Heart left ventricle (tissue), 13 donors: ENCODE measurements around the gene FOS.
"Not testable (repeated sequence)": the region's sequence is repeated elsewhere in the genome, so short reads cannot be mapped to it uniquely, and the experiment has no call there.

Source experiments
- CTCF ChIP-seq, 12 donors: fragments of 200-600 bp; sonication (generic) in 4 of 12; IDR thresholded peaks; one replicate each; pipeline versions ENCODE4 v1.5.0 to v1.8.0; 2018 to 2022; ENCODE audit warnings: antibody characterized with exemption in 12 of 12, mild to moderate bottlenecking in 5 of 12
- POLR2A ChIP-seq, 2 donors: fragments of 450-650 bp; IDR thresholded peaks; one replicate each; pipeline ENCODE4 v1.6.1; 2017; ENCODE audit warnings: antibody characterized with exemption in 2 of 2, mild to moderate bottlenecking in 2 of 2, moderate library complexity in 2 of 2
- donor health status: ischemic (EF 13 %, LVEDD 7.1; RV severe dilation, severe dysfunction).
- donor health status: DM: no; HTN: yes; CAD: no.
- donor health status: DM: no; HTN: no; CAD: no.
- donor health status: ischemic (EF 25% LVEDD 6.9; RV normal size, moderate dysfunction).
- donor health status: ischemic (EF 25% LVEDD 5.7; RV mildly dilated, moderate dysfunction).
- donor health status: ischemic (EF 35%, LVEDD 5.7; RV mildly dilated, moderate dysfunction).
- donor health status: nonischemic (EF 11% LVEDD 7.7; RV severe dilation, severe dysfunction).
- donor health status: DM: yes; HTN: yes; CAD: no.
- donor health status: PGD.
- donor health status: ischemic (EF 29% LVEDD 5.4; RV normal size, mild dysfunction).
- donor health status: nonischemic (EF 23%, LVEDD 6.1; RV moderate dilation, normal function).

- not testable (repeated sequence) for TF ChIP-seq CTCF, POLR2A (IDR thresholded peaks at IDR 0.05)
These were observed 4.0 kb downstream of the FOS start for GRCh38 chr14:75282555-75283161.
